GM18520 (cell line): Measurements from ENCODE around the gene ZBTB46.
A peak's percentile ranks its signal among the peaks of the same experiment; 100 is the strongest.
"Not testable (repeated sequence)": the region's sequence is repeated elsewhere in the genome, so short reads cannot be mapped to it uniquely, and the experiment has no call there.

Experiments used
- ATAC-seq: cut with Tn5 transposase; IDR thresholded peaks from one replicate; pipeline ENCODE4 v1.9.1; 2021; ENCODE audit not compliant: unreplicated experiment

Gene ZBTB46, protein sequence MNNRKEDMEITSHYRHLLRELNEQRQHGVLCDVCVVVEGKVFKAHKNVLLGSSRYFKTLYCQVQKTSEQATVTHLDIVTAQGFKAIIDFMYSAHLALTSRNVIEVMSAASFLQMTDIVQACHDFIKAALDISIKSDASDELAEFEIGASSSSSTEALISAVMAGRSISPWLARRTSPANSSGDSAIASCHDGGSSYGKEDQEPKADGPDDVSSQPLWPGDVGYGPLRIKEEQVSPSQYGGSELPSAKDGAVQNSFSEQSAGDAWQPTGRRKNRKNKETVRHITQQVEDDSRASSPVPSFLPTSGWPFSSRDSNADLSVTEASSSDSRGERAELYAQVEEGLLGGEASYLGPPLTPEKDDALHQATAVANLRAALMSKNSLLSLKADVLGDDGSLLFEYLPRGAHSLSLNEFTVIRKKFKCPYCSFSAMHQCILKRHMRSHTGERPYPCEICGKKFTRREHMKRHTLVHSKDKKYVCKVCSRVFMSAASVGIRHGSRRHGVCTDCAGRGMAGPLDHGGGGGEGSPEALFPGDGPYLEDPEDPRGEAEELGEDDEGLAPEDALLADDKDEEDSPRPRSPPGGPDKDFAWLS

DNA sequence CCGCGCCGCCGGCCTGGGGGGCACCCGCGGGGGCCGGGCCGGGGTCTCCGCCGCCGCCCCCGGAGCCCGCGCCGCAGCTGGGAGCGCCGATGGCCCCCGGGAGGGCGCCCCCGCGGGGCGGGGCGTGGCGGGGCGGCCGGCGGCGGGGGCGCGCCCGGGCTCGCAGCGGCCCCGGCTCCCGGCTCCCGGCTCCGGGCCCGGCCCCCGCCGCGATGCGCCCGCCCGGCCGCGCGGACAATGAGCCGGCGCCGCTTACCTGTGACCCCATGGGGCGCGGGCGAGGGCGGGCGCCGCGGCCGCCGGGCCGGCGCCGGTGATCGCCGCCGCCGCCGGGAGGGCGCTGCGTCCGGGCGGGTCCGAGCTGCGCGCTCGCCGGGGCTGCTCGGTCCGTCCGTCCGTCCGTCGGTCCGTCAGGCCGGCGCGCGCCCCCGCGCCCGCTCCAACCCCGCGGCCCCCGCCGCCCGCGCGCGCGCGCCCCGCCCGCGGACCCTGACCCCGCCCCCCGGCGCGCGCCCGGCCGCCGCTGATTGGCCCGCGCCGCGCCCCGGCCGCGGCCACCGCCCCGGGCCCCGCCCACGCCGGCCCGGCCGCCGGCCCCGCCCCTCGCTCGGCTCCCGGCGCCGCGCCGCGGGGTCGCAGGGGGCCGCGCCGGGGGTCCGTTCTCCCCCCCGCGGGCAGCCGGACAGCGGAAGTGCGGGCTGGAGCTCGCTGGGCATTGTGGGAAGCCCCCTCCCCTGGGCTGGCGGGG, at the start of gene ZBTB46:
Gene ZBTB46, minus strand, starts transcription at position 424 of the 748 bp plus-strand sequence. CDS start 40,507 bp downstream, outside the sequence.
- no peak for ATAC-seq

DNA sequence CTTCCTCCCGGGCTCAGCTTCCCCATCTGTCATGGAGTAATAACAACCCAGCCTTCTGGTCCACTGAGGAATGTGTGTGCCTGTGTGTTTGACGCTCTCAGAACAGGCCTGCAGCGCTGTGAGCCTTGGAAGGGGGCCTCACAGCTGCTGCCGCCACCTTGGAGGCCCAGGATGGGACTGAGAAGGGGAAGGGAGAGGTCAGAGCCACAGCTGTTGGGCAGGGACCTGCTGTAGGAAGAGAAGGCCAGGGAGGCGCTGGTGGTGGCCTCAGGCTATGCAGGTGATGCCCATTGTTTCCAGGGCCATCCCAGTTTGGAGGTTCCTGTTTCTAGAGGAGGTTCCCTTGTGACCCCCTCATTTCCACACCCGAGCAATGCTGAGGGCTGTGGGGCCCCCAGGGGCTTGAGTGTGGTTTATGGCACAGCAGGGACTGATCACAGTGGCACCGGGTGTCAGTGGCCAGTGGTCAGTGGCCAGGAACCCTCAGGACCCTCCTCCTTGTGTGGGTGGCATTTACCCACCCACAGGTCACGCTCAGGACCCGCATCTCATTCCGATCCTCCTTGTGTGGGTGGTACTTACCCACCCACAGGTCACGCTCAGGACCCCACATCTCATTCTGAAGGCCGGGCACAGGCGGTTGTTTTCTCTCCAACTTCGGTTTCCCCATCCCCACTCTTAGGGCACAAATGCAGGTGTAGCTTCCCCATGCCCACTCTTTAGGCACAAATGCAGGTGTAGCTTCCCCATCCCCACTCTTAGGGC, 48.0 kb upstream of the ZBTB46 start:
- ATAC-seq, result no peak

- no peak for ATAC-seq
These were observed 46.8 kb upstream of the ZBTB46 start for GRCh38 chr20:63877755-63878470.

GRCh38 chr20:63876489-63877036, 45.5 kb upstream of the ZBTB46 start:
- no peak for ATAC-seq

- ATAC-seq, result not testable (repeated sequence)
These were observed 43.2 kb upstream of the ZBTB46 start for GRCh38 chr20:63874241-63874640.

DNA sequence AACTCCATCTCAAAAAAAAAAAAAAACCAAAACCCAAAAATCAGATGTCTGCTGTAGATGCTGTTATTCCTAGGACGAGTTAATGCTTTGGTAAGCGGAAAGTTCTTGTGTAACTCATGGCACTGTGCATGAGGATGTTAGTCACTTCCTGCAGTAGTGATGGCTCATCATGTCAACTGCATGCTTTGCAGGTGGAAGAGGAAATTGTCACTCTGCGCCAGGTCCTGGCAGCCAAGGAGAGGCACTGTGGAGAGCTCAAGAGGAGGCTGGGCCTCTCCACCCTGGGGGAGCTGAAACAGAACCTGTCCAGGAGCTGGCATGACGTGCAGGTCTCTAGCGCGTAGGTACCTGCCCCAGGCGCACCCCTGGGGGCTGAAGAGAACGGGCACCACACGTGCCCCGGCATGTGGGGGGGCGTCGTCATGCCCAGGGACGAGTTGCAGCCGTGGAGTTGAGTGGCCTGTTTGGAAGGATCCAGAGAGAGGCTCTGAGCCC, 42.5 kb upstream of the ZBTB46 start:
- ATAC-seq, result no peak

DNA sequence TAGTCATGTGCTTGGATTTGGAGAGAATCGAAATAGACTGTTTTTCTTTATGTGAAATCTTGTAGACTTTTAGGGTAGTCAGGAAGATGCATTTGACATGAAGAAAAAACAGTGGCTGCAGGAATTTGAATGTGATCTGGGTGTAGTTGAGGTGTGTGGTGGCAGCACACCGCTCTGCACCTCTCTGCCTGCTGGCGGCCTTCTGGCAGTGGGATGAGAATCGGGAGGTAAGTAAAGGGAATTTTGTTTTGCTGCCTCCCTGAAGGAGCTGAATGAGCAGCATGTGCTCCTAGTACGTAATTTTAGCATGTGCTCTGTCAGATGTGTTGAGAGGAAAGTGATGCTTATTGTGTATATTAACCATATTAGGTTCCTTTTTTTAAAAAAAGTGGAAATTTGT, 37.2 kb upstream of the ZBTB46 start:
- ATAC-seq, result no peak

DNA sequence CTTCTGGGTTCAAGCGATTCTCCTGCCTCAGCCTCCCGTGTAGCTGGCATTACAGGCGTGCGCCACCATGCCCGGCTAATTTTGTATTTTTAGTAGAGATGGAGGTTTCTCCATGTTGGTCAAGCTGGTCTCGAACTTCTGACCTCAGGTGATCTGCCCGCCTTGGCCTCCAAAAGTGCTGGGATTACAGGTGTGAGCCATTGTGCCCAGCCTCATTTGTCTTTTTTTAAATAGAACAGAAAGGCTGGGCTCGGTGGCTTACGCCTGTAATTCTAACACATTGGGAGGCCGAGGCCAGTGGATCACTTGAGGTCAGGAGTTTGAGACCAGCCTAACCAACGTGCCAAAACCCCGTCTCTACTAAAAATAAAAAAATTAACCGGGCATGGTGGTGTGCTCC, 36.0 kb upstream of the ZBTB46 start:
- not testable (repeated sequence) for ATAC-seq

- ATAC-seq, result peak; percentile 62
These were observed 34.0 kb upstream of the ZBTB46 start, which contains the start of gene TPD52L2 for GRCh38 chr20:63864978-63865640. TSS of gene TPD52L2 (plus strand) at chr20:63865270. CDS start at chr20:63865366, 96 bp downstream.

GRCh38 chr20:63864545-63864977, 33.5 kb upstream of the ZBTB46 start:
- no peak for ATAC-seq

GRCh38 chr20:63863798-63864544, 32.9 kb upstream of the ZBTB46 start:
- ATAC-seq, result peak; percentile 60

- ATAC-seq, result no peak
These were observed 32.1 kb upstream of the ZBTB46 start for GRCh38 chr20:63863021-63863797.

DNA sequence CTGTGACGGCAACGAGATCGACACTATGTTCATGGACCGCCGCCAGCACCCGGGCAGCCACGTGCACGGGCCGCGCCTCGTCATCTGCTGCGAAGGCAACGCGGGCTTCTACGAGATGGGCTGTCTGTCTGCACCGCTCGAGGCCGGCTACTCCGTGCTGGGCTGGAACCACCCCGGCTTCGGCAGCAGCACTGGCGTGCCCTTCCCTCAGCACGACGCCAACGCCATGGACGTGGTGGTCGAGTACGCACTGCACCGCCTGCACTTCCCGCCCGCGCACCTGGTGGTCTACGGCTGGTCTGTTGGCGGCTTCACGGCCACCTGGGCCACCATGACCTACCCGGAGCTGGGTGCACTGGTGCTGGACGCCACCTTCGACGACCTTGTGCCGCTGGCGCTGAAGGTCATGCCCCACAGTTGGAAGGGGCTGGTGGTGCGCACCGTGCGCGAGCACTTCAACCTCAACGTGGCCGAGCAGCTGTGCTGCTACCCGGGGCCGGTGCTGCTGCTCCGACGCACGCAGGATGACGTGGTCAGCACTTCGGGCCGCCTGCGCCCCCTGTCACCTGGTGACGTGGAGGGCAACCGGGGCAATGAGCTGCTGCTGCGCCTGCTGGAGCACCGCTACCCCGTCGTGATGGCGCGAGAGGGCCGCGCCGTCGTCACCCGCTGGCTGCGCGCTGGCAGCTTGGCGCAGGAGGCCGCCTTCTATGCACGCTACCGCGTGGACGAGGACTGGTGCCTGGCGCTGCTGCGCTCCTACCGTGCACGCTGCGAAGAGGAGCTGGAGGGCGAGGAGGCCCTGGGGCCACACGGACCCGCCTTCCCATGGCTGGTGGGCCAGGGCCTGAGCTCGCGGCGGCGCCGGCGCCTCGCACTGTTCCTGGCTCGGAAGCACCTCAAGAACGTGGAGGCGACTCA, 31.2 kb upstream of the ZBTB46 start:
- no peak for ATAC-seq

DNA sequence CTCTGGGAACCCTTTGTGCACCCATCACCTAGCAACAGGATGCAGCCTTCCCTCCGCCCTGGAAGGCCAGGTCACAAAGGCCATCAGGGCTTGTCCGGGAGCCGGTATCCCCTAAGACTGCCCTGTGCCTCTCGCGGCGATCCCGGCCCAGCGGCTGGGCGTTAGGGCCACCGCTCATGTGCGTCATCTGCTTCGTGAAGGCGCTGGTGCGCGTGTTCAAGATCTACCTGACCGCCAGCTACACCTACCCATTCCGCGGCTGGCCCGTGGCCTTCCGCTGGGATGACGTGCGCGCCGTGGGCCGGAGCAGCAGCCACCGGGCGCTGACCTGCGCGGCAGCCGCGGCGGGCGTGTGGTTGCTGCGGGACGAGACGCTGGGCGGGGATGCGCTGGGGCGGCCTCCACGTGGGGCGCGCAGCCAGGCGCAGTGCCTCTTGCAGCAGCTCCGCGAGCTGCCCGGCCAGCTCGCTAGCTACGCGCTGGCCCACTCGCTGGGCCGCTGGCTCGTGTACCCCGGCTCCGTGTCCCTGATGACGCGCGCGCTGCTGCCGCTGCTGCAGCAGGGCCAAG, 30.4 kb upstream of the ZBTB46 start, which contains the start of gene ABHD16B:
Gene ABHD16B, plus strand, starts transcription at position 134 of the 570 bp plus-strand sequence. Its CDS starts 43 bp downstream, at position 177.
- ATAC-seq, result no peak

DNA sequence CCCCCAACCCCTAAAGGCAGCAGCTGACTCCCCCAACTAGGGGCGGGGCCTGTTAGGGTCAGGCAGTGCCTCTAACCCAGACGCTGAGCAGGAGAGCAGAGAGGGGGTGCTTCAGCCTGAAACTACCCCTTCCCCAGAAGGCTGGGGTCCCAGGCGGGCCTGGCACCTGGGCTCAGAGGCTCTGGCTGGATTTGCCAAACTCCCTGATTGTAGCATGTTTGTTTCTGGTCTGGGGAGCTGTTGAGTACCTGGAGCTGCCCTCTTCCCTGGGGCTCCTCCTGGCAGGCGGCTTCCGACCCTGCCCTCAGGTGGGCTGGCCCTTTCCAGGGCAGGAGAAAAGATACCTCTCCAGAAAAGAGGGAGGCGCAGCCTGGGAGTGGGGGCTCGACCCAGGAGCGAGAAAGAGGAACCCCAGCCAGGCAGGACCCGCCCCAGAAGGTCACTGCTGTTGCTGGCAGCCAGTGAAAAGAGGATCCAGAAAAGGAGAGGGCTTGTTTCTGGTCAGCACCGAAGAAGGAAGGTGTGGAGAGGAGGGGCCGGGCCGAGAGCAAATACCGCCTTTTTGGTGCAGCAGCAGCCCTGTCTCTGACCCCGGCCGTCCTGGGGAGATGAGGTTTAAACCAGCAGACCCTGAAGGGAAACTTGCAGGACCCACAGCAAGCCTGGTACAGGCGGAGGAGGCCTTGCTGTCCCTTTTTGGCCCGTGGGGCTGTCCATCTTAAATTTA, 29.4 kb upstream of the ZBTB46 start:
- no peak for ATAC-seq
